ENCODE data around the gene SCG3. TPM values are rescaled to one million over a fixed set of nuclear protein-coding genes. Genes with fewer than 3 reads are reported as not detected.
"Not testable (repeated sequence)": the region's sequence is repeated elsewhere in the genome, so short reads cannot be mapped to it uniquely, and the experiment has no call there.

SCG3 gene
- 164 TPM for polyA plus RNA-seq (2012; ENCODE audit: insufficient read depth, insufficient read length, low read depth)

DNA sequence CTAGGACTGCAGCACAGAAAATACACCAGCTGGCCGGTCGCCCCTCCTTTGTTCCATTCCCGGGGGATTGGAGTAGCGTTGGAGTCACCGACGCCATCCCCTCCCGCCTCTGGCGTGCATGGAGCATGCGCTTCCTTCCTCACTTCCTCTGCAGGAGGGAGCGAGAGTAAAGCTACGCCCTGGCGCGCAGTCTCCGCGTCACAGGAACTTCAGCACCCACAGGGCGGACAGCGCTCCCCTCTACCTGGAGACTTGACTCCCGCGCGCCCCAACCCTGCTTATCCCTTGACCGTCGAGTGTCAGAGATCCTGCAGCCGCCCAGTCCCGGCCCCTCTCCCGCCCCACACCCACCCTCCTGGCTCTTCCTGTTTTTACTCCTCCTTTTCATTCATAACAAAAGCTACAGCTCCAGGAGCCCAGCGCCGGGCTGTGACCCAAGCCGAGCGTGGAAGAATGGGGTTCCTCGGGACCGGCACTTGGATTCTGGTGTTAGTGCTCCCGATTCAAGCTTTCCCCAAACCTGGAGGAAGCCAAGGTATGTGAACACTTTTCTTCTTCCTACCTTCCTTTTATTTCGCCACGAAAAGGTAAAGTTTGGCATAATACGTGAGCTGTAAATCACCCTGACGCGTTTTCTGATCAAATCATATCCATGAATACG lies at the start of gene SCG3:
Gene SCG3 (plus strand): TSS at position 201 of the 661 bp plus-strand sequence. CDS start 253 bp downstream, at position 454.
- Histone ChIP-seq H3K9me3 (no peaks in the 10 kb centered on the region), H3K4me1 (peaks cover 7% of the 10 kb centered on the region), H3K27me3 (no peaks in the 10 kb centered on the region), H3K36me3 (peaks cover 23% of the 10 kb centered on the region), H3K4me3 (ENCODE audit: low read depth, low read length) (peak within 1 kb of the TSS; percentile 95)
- TF ChIP-seq, protein P1, sequence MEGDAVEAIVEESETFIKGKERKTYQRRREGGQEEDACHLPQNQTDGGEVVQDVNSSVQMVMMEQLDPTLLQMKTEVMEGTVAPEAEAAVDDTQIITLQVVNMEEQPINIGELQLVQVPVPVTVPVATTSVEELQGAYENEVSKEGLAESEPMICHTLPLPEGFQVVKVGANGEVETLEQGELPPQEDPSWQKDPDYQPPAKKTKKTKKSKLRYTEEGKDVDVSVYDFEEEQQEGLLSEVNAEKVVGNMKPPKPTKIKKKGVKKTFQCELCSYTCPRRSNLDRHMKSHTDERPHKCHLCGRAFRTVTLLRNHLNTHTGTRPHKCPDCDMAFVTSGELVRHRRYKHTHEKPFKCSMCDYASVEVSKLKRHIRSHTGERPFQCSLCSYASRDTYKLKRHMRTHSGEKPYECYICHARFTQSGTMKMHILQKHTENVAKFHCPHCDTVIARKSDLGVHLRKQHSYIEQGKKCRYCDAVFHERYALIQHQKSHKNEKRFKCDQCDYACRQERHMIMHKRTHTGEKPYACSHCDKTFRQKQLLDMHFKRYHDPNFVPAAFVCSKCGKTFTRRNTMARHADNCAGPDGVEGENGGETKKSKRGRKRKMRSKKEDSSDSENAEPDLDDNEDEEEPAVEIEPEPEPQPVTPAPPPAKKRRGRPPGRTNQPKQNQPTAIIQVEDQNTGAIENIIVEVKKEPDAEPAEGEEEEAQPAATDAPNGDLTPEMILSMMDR (IDR thresholded peaks at IDR 0.05; ENCODE audit: low read depth, low read length) = no peak
- peak; percentile 92 for DNase-seq

DNA sequence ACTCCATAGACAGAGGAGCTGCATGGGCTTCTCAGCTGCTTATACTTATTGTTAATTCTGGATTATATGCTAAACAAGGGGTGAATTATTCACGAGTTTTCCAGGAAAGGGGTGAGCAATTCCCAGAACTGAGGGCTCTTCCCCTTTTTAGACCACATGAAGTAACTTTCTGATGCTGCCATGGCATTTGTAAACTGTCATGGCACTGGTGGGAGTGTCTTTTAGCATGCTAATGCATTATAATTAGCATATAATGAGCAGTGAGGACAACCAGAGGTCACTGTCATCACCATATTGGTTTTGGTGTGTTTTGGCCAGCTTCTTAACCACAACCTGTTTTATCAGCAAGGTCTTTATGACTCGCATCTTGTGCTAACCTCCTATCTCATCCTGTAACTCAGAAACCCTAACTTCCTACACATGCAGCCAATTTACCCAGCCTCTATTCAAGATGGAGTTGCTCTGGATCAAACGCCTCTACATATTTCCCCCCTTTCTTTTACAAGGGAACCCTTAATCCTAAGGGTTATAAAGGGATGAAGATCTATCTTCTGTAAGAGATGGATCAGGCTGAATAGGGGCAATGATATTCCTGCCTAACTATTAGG lies 46.6 kb upstream of the SCG3 start:
- no peaks in the 10 kb centered on the region for H3K9me3 ChIP-seq
- no peak overlapping the region for H3K4me3 ChIP-seq (ENCODE audit: low read depth, low read length)
- no peaks in the 10 kb centered on the region for H3K27me3 ChIP-seq
- H3K36me3 ChIP-seq = no peaks in the 10 kb centered on the region
- H3K4me1 ChIP-seq = no peaks in the 10 kb centered on the region
- no peak for DNase-seq
- TF ChIP-seq, protein P1 (IDR thresholded peaks at IDR 0.05; ENCODE audit: low read depth, low read length) = no peak

DNA sequence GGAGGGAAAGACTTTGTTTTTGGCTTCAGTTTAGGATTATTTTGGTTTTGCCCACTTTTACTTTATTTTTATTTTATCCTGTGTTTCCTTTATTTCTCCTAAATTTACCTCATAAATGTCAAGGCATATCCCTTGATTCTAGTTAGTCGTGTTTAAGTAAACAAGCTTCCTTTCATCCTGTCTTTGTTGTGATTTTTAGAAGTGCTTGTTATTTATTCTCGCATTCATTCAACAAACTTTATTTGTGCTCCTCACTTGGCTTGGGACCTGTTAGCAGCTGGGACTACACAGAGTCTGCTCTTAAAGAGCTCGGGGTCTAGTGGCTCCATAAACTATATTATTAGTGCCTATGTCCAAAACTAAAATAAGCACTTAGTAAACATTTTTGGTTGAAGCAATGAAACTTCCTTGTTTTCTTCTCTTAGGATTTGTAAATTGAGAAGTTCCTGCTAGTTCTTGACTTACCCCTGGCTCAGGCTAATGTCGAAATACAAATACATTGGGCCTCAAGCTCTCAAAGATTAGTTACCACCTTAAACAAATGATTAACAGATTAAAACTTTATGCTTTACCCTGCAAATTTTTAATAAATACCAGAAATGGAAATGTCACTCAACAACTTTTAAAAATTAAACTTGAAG lies 39.7 kb upstream of the SCG3 start:
- H3K4me3 ChIP-seq (ENCODE audit: low read depth, low read length) = no peak overlapping the region
- H3K9me3 ChIP-seq = no peaks in the 10 kb centered on the region
- TF ChIP-seq, protein P1 (IDR thresholded peaks at IDR 0.05; ENCODE audit: low read depth, low read length) = no peak
- DNase-seq = no peak
- no peaks in the 10 kb centered on the region for H3K27me3 ChIP-seq
- H3K4me1 ChIP-seq = no peaks in the 10 kb centered on the region; the same call in 1 of the 2 replicates
- H3K36me3 ChIP-seq = no peaks in the 10 kb centered on the region

DNA sequence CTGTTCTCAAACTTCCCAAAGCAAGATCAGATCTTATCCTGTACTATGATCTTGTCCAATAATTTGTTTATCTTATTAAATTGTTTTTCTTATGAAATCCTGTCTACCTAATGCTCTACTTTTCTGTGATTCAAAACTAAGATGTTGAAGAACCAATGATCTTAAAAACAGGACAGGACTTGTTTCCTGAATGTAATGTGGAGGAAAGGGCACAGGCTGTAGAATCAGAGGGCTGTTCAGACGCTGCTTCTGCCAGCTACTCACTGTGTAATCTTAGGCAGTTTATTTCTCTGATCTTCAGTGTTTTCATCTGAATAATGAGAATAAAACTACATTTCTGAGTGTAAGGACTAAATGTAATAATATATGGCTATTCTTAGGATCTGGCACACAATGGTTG lies 38.6 kb upstream of the SCG3 start:
- Histone ChIP-seq H3K4me1 (no peaks in the 10 kb centered on the region; the same call in 1 of the 2 replicates), H3K27me3 (no peaks in the 10 kb centered on the region), H3K36me3 (no peaks in the 10 kb centered on the region), H3K9me3 (no peaks in the 10 kb centered on the region), H3K4me3 (ENCODE audit: low read depth, low read length) (no peak overlapping the region)
- no peak for DNase-seq
- TF ChIP-seq, protein P1 (IDR thresholded peaks at IDR 0.05; ENCODE audit: low read depth, low read length) = no peak

DNA sequence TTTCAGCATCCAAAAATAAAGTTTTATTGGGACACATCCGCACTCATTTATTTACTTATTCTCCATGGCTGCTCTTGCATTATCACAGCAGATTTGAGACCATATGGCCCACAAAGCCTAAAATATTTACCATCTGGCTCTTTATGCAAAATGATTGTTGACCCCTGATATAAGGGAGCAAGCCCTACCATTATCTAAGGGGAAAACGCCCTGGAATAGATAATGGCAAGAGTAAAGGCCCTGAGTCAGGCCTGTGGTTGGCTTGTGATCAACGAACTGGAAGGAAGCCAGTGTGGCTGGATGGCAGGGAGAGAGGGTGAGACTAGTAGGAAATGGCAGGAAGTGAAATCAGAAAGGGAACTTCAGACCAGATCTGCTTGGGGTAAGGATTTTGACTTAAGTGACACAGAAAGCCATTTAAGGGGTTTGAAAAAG lies 34.2 kb upstream of the SCG3 start:
- Histone ChIP-seq H3K9me3 (no peaks in the 10 kb centered on the region; the same call in 1 of the 2 replicates), H3K36me3 (no peaks in the 10 kb centered on the region), H3K27me3 (no peaks in the 10 kb centered on the region), H3K4me3 (ENCODE audit: low read depth, low read length) (no peak overlapping the region), H3K4me1 (no peaks in the 10 kb centered on the region; the same call in 1 of the 2 replicates)
- TF ChIP-seq, protein P1 (IDR thresholded peaks at IDR 0.05; ENCODE audit: low read depth, low read length) = no peak
- DNase-seq = peak; percentile 86

DNA sequence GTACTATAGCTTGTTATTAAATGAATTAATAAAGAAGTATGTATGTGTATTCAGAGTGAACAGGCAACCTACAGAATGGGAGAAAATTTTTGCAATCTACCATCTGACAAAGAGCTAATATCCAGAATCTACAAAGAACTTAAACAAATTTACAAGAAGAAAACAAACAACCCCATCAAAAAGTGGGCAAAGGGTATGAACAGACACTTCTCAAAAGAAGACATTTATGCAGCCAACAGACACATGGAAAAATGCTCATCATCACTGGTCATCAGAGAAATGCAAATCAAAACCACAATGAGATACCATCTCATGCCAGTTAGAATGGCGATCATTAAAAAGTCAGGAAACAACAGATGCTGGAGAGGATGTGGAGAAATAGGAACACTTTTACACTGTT lies 33.2 kb upstream of the SCG3 start:
- DNase-seq; H3K27me3 ChIP-seq; H3K36me3 ChIP-seq; H3K4me3 ChIP-seq (ENCODE audit: low read depth, low read length); H3K4me1 ChIP-seq; H3K9me3 ChIP-seq: not testable (repeated sequence)

- H3K36me3 ChIP-seq; H3K4me1 ChIP-seq; H3K27me3 ChIP-seq; DNase-seq; H3K4me3 ChIP-seq (ENCODE audit: low read depth, low read length); H3K9me3 ChIP-seq: not testable (repeated sequence)
Measured at GRCh38 chr15:51648643-51649042, 32.7 kb upstream of the SCG3 start.

Measured in BE2C (cell line).